Astrocyte of the cerebellum (primary cell): Measurements from ENCODE around the gene FOXO6.

Experiments used
- DNase-seq: peaks from one replicate; pipeline ENCODE4 v3.0.0-alpha.2; 2011; ENCODE audit warnings: low read depth
- H3K4me3 ChIP-seq: 2 replicates; pipeline ENCODE4 v1.5.1; 2011; ENCODE audit warnings: mild to moderate bottlenecking, low read depth, low read length, moderate library complexity
- CTCF ChIP-seq: IDR thresholded peaks from 2 replicates; pipeline ENCODE4 v1.5.1; 2012; ENCODE audit warnings: low read length, low read depth, moderate library complexity, mild to moderate bottlenecking; ENCODE audit errors: missing control alignments
- in situ Hi-C: cut with HindIII; loops from 2 replicates; pipeline ENCODE4 v1.10.0; 2017; ENCODE audit warnings: low sequenced_read_pairs

The FOXO6 gene

GRCh38 chr1:41362357-41362721 lies 1.1 kb downstream of the FOXO6 start:
- no peak for DNase-seq
- no peak overlapping the region for H3K4me3 ChIP-seq
- TF ChIP-seq CTCF, result no peak
- in situ Hi-C loops, result no loop called here

DNA sequence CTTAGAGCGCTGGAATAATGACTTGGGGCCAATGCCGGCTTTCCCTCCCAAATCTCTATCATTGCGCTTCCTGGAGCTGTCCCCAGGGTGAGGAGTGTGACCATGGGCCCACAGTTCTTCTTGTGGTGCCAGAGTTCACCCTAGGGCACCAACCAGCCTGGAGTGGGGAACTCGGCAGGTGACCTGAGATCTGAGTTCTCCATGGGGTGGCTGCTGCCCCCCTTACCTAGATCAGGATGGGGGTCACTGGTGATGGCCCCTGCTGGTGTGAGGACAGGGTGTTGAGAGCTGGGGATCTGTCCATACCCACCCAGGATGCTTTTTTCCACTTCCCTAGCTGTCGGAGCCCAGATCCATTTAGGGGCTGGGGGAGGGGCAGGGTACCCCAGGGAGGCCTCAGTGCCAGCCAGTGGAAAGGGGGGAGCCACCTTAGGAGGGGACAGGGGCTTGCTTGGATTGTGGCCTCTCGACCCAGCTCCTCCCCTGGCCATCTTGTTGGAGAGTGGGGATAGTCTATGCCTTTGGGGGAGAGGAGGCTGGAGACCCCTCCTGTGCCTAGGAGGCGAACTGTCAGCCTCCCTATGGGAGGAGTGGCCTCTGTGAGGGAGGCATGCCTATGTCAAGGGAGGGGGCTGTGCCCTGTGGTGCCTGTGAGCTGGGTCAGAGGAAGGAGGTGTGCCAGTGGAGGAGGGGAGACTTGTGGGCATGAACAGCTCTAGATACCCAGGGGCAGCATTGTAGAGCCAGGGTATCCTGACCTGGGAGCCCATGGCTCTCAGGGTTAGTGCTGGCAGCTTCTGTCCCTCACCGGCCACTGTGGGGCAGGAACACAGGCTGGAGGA lies 1.7 kb downstream of the FOXO6 start:
- in situ Hi-C loops, result no loop called here
- no peak for DNase-seq
- H3K4me3 ChIP-seq, result no peak overlapping the region
- no peak for TF ChIP-seq CTCF

DNA sequence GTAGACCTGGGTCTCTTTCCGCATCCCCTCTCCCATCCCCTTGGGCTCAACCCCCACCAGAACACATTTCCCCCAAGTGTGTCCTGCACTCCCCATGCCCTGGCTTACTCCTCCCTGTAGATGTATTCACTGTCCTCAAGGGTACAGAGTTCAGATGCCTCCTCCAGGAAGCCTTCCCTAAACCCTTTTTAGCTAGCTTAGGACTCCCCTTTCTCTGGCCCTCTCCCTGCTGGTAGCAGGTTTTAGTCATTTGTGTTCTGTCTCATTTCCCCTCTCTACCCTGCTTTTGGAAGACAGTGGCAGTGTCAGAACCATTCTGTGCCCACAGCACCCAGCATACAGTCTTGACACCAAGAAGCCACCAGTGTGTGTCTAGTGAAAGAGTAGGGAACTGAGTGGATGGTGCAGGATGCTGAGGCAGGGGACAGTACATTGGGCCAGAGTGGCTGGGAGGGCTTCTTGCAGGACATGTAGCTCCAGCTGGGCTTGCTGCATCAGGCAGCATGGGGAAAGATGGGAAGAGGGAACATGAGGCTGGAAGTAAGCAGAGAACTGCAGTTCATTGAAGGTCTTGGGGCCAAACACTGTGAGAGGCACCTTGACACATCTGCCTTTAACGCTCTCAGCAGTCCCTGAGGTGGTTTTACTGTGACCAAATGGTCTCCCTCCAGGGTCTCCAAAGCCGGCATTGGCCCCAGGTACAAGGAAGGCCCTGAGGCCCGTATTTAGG lies 2.5 kb downstream of the FOXO6 start:
- TF ChIP-seq CTCF, result no peak
- in situ Hi-C loops, result no loop called here
- no peak for DNase-seq
- no peak overlapping the region for H3K4me3 ChIP-seq

DNA sequence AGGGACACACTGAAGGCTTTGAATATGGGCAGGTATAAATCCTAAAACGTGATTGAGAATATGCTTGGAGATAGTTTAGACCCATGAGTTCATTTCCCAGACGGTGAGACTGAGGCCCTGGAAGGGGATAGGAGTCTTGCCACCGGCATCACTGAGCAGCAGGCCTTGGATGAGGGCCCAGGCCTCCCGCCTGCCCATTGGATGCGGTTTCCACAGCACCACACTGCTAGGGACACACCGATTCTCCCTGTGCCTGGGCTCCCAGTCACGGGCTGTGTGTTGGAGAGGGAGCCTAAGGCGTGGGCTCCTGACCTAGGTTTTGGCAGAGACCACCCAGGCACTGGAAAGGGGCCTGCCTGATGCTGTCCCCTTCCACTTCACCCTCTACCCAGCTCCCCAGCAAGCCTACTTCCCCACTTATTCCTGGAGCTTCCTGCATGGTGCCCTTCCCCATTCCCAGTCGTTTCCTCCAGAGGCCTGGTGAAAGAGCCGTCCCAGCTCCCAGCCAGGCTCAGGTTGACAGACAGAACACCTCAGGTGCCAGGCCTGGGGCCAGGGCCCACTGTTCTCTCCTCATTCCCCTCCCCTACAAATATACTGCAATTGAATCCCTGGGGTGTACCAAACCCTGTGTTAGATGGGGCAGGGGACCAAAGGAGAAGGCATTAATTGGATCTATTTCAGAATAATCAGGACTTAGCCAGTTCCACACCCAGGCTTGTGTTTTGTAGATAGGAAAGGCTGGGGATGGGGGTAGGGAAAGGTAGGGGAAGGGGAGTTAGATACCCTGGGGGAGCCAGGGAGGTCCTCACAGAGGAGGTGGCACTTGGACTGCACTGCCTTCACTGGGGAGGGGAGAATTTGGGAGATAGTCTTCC lies 3.4 kb downstream of the FOXO6 start:
- no peak for TF ChIP-seq CTCF
- in situ Hi-C loops, result no loop called here
- no peak overlapping the region for H3K4me3 ChIP-seq
- no peak for DNase-seq

DNA sequence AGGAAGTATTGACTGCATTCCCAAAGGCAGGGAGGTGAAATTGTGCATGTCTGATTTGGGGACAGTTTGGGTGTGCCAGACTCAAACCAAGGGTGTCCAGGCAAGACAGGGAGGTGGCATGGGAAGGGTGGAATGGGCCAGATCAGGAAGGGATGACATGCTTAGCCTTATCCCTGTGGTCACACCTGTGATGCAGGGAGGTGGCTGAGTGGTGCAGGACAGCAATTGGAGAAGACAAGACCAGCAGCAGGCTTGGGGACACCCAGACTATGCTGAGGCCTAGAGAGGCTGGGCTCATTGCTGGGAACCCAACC lies 4.0 kb downstream of the FOXO6 start:
- TF ChIP-seq CTCF, result no peak
- no peak overlapping the region for H3K4me3 ChIP-seq
- in situ Hi-C loops, result no loop called here

DNA sequence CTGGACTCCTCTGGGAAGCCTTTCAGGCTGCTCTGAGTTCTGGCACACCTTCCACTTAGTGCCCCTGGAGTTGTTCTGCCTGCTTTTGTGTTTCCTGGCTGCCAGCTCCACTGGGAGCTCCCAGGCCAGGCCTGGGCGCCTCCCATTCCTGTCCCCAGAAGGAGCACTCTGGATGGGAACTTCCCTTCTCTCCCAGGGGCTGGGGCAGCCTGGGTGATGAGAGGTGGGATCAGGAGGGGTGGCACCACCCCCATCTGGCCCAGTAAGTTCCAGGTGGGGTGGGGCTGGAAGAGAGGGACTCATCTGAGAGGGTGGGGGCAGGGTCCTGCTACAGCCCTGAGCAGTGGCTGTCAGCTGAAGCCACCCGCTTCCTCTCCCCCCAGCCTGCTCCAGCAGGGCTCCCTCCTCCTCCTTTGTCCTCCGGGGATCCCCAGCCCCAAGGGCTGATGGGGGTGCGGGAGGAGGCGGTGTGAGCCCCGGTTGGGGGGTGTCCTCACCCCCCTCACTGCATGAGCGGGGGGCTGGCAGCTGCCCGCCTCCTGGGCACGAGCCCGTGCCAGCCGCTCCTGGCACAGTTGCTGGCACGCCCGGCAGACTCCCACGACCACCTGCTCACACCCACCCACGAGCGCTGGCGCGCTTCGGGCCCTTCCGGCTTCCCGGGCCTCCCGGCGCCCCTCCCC lies 4.7 kb downstream of the FOXO6 start:
- TF ChIP-seq CTCF, result no peak
- in situ Hi-C loops, result no loop called here
- H3K4me3 ChIP-seq, result no peak overlapping the region
- no peak for DNase-seq

More for the DNA sequence above, 4.0 kb downstream of the FOXO6 start:
- no peak for DNase-seq
